GM12878 (cell line): ENCODE results near the gene KIF5A. TPM values are rescaled to one million over a fixed set of nuclear protein-coding genes. Genes with fewer than 3 reads are reported as not detected.

Experiments
- ATAC-seq: fragments of 200-7000 bp; cut with Tn5 transposase; 3 replicates; pipeline ENCODE4 v1.9.1; 2020; ENCODE audit warnings: mild to moderate bottlenecking, moderate library complexity
- BruUV-seq: library from RNA; stranded (reverse); fragments of 400-500 nt; replicated peaks from 2 replicates; lab custom pipeline; 2021; lab: Mats Ljungman, UMichigan
- CTCF ChIA-PET: fragments of 300-600 bp; sonication (Branson Sonifier 250); formaldehyde crosslinking; extraction: SDS; loops from one replicate; lab custom pipeline; 2021; ENCODE audit warnings: inconsistent platforms; lab: Yijun Ruan, JAX
- POLR2A ChIA-PET: fragments of 350-600 bp; formaldehyde crosslinking; extraction: SDS; loops from one replicate; lab custom pipeline; 2021; ENCODE audit warnings: inconsistent platforms; lab: Charles Lee
- RAD21 ChIA-PET: fragments of 300-600 bp; sonication (Branson Sonifier 250); formaldehyde crosslinking; loops from one replicate; lab custom pipeline; 2023; ENCODE audit warnings: antibody characterized with exemption; ENCODE audit not compliant: unreplicated experiment; lab: Charles Lee
- SMC1A ChIA-PET: fragments of 300-600 bp; sonication (Branson Sonifier 250); formaldehyde crosslinking; loops from one replicate; lab custom pipeline; 2023; ENCODE audit not compliant: unreplicated experiment, uncharacterized antibody; lab: Charles Lee
- DNase-seq: peaks from one replicate; pipeline ENCODE4 v3.0.0-alpha.2; 2011; ENCODE audit warnings: low read depth, low spot score
- FAIRE-seq: peaks from 3 replicates; lab custom pipeline; 2011; peaks lifted over from hg19 to GRCh38; lab: Jason Lieb, UNC
- H2AFZ ChIP-seq: 2 replicates; pipeline ENCODE4 v1.6.0; 2011; ENCODE audit warnings: low read depth, low read length, control low read depth; ENCODE audit not compliant: control insufficient read depth
- H3K27ac ChIP-seq: 2 replicates; pipeline ENCODE4 v1.5.1; 2011; ENCODE audit warnings: control low read depth; ENCODE audit not compliant: control insufficient read depth, insufficient read depth
- H3K27me3 ChIP-seq, 2 experiments: replicated peaks in 1 of 2; 2 replicates each; pipeline versions ENCODE4 v1.6.0 to v1.6.1; 2011; ENCODE audit warnings: low read length in 1 of 2; ENCODE audit not compliant: control insufficient read depth in 2 of 2, insufficient read depth in 2 of 2
- H3K36me3 ChIP-seq, 2 experiments: 2 replicates each; pipeline ENCODE4 v1.5.1; 2011; ENCODE audit warnings: low read length in 1 of 2; ENCODE audit not compliant: control insufficient read depth in 2 of 2, insufficient read depth in 2 of 2
- H3K4me1 ChIP-seq: 2 replicates; pipeline ENCODE4 v1.6.1; 2011; ENCODE audit warnings: mild to moderate bottlenecking, low read length, moderate library complexity, mixed read lengths; ENCODE audit not compliant: control insufficient read depth, insufficient read depth
- H3K4me2 ChIP-seq: 2 replicates; pipeline ENCODE4 v1.6.0; 2011; ENCODE audit warnings: control low read depth; ENCODE audit not compliant: control insufficient read depth, insufficient read depth
- H3K4me3 ChIP-seq: fragments of 200-600 bp; sonication (generic); 2 replicates; pipeline ENCODE4 v1.5.1; 2016
- H3K79me2 ChIP-seq: 2 replicates; pipeline ENCODE4 v1.6.0; 2011; ENCODE audit warnings: low read length; ENCODE audit not compliant: control insufficient read depth, insufficient read depth
- H3K9ac ChIP-seq: 2 replicates; pipeline ENCODE4 v1.8.0; 2011; ENCODE audit warnings: low read length, control low read depth, mixed read lengths; ENCODE audit not compliant: control insufficient read depth, insufficient read depth
- H3K9me3 ChIP-seq: replicated peaks from 3 replicates; pipeline ENCODE4 v1.5.1; 2011; ENCODE audit warnings: mild to moderate bottlenecking, low read length; ENCODE audit not compliant: control insufficient read depth, insufficient read depth
- H4K20me1 ChIP-seq: 2 replicates; pipeline ENCODE4 v1.6.0; 2011; ENCODE audit not compliant: control insufficient read depth, insufficient read depth
- CHD1 ChIP-seq: IDR thresholded peaks from 2 replicates; pipeline ENCODE4 v1.6.1; 2012; ENCODE audit warnings: low read depth, low read length, improper control_type of control experiment
- CREB1 ChIP-seq: IDR thresholded peaks from 2 replicates; pipeline ENCODE4 v1.6.1; 2012; ENCODE audit warnings: low read depth, mild to moderate bottlenecking, inconsistent platforms
- E2F8 ChIP-seq: fragments of 450-650 bp; IDR thresholded peaks from 2 replicates; pipeline ENCODE4 v1.6.1; 2018; ENCODE audit warnings: mild to moderate bottlenecking, low read depth, moderate library complexity; ENCODE audit not compliant: partially characterized antibody
- FOXK2 ChIP-seq: fragments of 450-650 bp; IDR thresholded peaks from 2 replicates; pipeline ENCODE4 v1.6.1; 2017; ENCODE audit warnings: mild to moderate bottlenecking, moderate library complexity
- GATAD2B ChIP-seq: fragments of 450-650 bp; conservative IDR thresholded peaks from 2 replicates; pipeline ENCODE4 v1.6.1; 2017; ENCODE audit warnings: low read depth, mild to moderate bottlenecking, moderate library complexity
- HDAC2 ChIP-seq: fragments of 200-600 bp; sonication (generic); IDR thresholded peaks from 2 replicates; pipeline ENCODE4 v1.6.1; 2017
- HDGF ChIP-seq: fragments of 450-650 bp; IDR thresholded peaks from 2 replicates; pipeline ENCODE4 v1.6.1; 2016; ENCODE audit warnings: antibody characterized with exemption
- IRF3 ChIP-seq: fragments of 450-650 bp; IDR thresholded peaks from 2 replicates; pipeline ENCODE4 v1.6.1; 2014; ENCODE audit warnings: mild to moderate bottlenecking
- PRDM15 ChIP-seq: fragments of 450-650 bp; formaldehyde crosslinking; IDR thresholded peaks from 2 replicates; pipeline ENCODE4 v1.4.0; 2020; ENCODE audit warnings: mild to moderate bottlenecking, moderate library complexity
- RAD21 ChIP-seq: IDR thresholded peaks from 2 replicates; pipeline ENCODE4 v1.6.1; 2011; ENCODE audit warnings: mild to moderate bottlenecking, low read depth, low read length, moderate library complexity; ENCODE audit not compliant: insufficient read depth
- RCOR1 ChIP-seq: conservative IDR thresholded peaks from 2 replicates; pipeline ENCODE4 v1.6.1; 2012; ENCODE audit warnings: low read depth, low read length, improper control_type of control experiment
- RUNX3 ChIP-seq: IDR thresholded peaks from 2 replicates; pipeline ENCODE4 v1.6.1; 2012; ENCODE audit warnings: low read length, inconsistent platforms
- SMAD5 ChIP-seq: IDR thresholded peaks from 2 replicates; pipeline ENCODE4 v1.6.1; 2016; ENCODE audit warnings: antibody characterized with exemption, low read depth
- SMC3 ChIP-seq: IDR thresholded peaks from 2 replicates; pipeline ENCODE4 v1.6.1; 2011; ENCODE audit warnings: low read length, improper control_type of control experiment, borderline replicate concordance
- WGBS: methylation state at CpG from one replicate; pipeline ENCODE4 v1.1.6; 2016; ENCODE audit warnings: low lambda C conversion rate; ENCODE audit not compliant: insufficient replicate concordance, insufficient coverage; ENCODE audit errors: missing lambda C conversion rate; 5-methylcytosine and 5-hydroxymethylcytosine counted together
- in situ Hi-C: fragments of 300-500 bp; cut with MboI; formaldehyde crosslinking; loops from 9 replicates; pipeline ENCODE4 v1.14.3; 2018; ENCODE audit warnings: mixed read lengths
- intact Hi-C: fragments of 100-400 bp; cut with micrococcal nuclease; formaldehyde crosslinking; loops from one replicate; pipeline ENCODE4 v1.14.2; 2022; ENCODE audit not compliant: unreplicated experiment
- polyA plus RNA-seq, 11 experiments: library from polyadenylated mRNA; depleted of rRNA in 4 of 11; unstranded in 6 of 11; stranded (reverse) in 5 of 11; fragments of >200 nt; fragmentation: Nextera tagmentation in 4 of 11; fragmentation: Illumina TruSeq in 1 of 11; extraction: Ambion mirVana in 4 of 11; extraction: Trizol in 1 of 11; gene quantifications; 1 replicate in 1 of 11; 2 replicates in 10 of 11; pipeline versions ENCODE4 v1.2.1 to v1.2.3, GENCODE V29; 2011 to 2016; ENCODE audit warnings: inconsistent platforms in 2 of 11, missing spikeins in 2 of 11, low read depth in 1 of 11
- total RNA-seq, 4 experiments: library from RNA; depleted of rRNA in 3 of 4; stranded (reverse); fragments of >200 nt in 3 of 4; fragmentation: Illumina TruSeq in 1 of 4; extraction: Trizol in 1 of 4; gene quantifications; 2 replicates each; pipeline versions ENCODE4 v1.2.1 to v1.2.3, GENCODE V29; 2013 to 2021

The KIF5A gene
- total and polyA plus RNA-seq, 10 of the 15 experiments (the other 5 are each of a cell fraction or from before 2014, with no cell fraction given), result 0.35 to 2.9 (median 0.97) TPM

GRCh38 chr12:57549203-57549908, 488 bp upstream of the KIF5A start (continued):
- TF ChIP-seq IRF3, result no peak
- TF ChIP-seq, all 136 proteins: peak for 0

- no TSS peak for BruUV-seq
- TF ChIP-seq RAD21, result no peak
- TF ChIP-seq RUNX3, result no peak
- TF ChIP-seq FOXK2, result no peak
- no peak for TF ChIP-seq E2F8
- TF ChIP-seq RCOR1, result no peak
- TF ChIP-seq HDAC2, result no peak
- TF ChIP-seq GATAD2B, result no peak
- no peak for TF ChIP-seq CHD1
- TF ChIP-seq CREB1, result no peak
- TF ChIP-seq SMC3, result no peak
- TF ChIP-seq PRDM15 (CRISPR knock-in tag), result no peak
- TF ChIP-seq SMAD5, result no peak
- TF ChIP-seq HDGF, result no peak
Measured at GRCh38 chr12:57550641-57551549, 1.1 kb downstream of the KIF5A start.

More at GRCh38 chr12:57550641-57551549, 1.1 kb downstream of the KIF5A start:
- Histone ChIP-seq H3K9ac (no peak overlapping the region), H3K27ac (no peak overlapping the region), H3K79me2 (peaks cover 11% of the 10 kb centered on the region), H3K36me3 (no peaks in the 10 kb centered on the region), H3K4me1 (peaks cover 5% of the 10 kb centered on the region; the same call in 1 of the 2 replicates), H3K9me3 (no peaks in the 10 kb centered on the region), H2AFZ (no peak overlapping the region; the same call in 1 of the 2 replicates), H3K4me2 (peak overlapping the region; percentile 84; the same call in 1 of the 2 replicates), H3K4me3 (no peak overlapping the region), H3K27me3 (peaks cover 0 to 3% of the 10 kb centered on the region in 2 experiments; a peak in 2 of 4 replicates), H4K20me1 (no peaks in the 10 kb centered on the region)
- ChIA-PET POLR2A (no interaction called here), SMC1A (interaction anchor here (0.6 kb wide), 1 partner anchor 312 kb away, joined by 3 read pairs; no protein-coding TSS in a partner anchor), RAD21 (no interaction called here), CTCF (no interaction called here)
- ATAC-seq, result no peak
- DNase-seq, result no peak
- 90% methylated on average over 7 of the region's 7 CpGs for WGBS
- in situ Hi-C loops, result no loop called here
- intact Hi-C loops, result no loop called here
- FAIRE-seq, result no peak
